ENCODE measurements around the gene CNOT4. TPM values are rescaled to one million over a fixed set of nuclear protein-coding genes. Genes with fewer than 3 reads are reported as not detected.

CNOT4 gene
- total RNA-seq, 1 experiment from 2014 or later: 9.7 TPM

- H3K9me3 ChIP-seq (ENCODE audit: low read length): no peaks in the 10 kb centered on the region
- no peak overlapping the region for H3K4me2 ChIP-seq (ENCODE audit: low read length)
- H3K4me1 ChIP-seq (ENCODE audit: insufficient read depth, low read length): no peaks in the 10 kb centered on the region
- no peak overlapping the region for H3K9ac ChIP-seq (ENCODE audit: low read length)
- H4K20me1 ChIP-seq (ENCODE audit: low read length): no peaks in the 10 kb centered on the region
- H3K79me2 ChIP-seq (ENCODE audit: low read length): no peaks in the 10 kb centered on the region
- TF ChIP-seq EZH2 (IDR thresholded peaks at IDR 0.05; ENCODE audit: low read length, unreplicated experiment) (no peak), CTCF (conservative IDR thresholded peaks at IDR 0.05; ENCODE audit: low read depth, low read length) (peak; percentile 74), EZH2phosphoT487 (IDR thresholded peaks at IDR 0.05; ENCODE audit: borderline replicate concordance, low read length) (no peak)
- CTCF ChIA-PET: interaction anchor here (0.5 to 0.9 kb wide), 5 partner anchors 69 to 1796 kb away, joined by 3 to 5 read pairs (median 3); no protein-coding TSS in a partner anchor
- H3K27me3 ChIP-seq (ENCODE audit: low read length): no peaks in the 10 kb centered on the region
- ATAC-seq (peak; percentile 71), DNase-seq (peak; percentile 70)
- no peaks in the 10 kb centered on the region for H3F3A ChIP-seq (ENCODE audit: low read length, unreplicated experiment)
- intact Hi-C loops (cut with micrococcal nuclease): loop anchor here (2.0 to 5.0 kb wide), 2 partner anchors 96 to 142 kb away; partner anchors contain the start of genes CNOT4 and NUP205
- H2AFZ ChIP-seq (ENCODE audit: low read length): no peak overlapping the region
- no peak overlapping the region for H3K27ac ChIP-seq (ENCODE audit: low read length)
- no peaks in the 10 kb centered on the region for H3K36me3 ChIP-seq (ENCODE audit: low read depth, low read length)
- no peak overlapping the region for H3K4me3 ChIP-seq (ENCODE audit: low read length)
- POLR2A ChIA-PET (ENCODE audit: unreplicated experiment): no interaction called here
- BruUV-seq (replicated peaks): no TSS peak
- H3K9me2 ChIP-seq (replicated peaks; ENCODE audit: low read length): no peaks in the 10 kb centered on the region
Measured at GRCh38 chr7:135414850-135415439, 95.0 kb downstream of the CNOT4 start.

DNA sequence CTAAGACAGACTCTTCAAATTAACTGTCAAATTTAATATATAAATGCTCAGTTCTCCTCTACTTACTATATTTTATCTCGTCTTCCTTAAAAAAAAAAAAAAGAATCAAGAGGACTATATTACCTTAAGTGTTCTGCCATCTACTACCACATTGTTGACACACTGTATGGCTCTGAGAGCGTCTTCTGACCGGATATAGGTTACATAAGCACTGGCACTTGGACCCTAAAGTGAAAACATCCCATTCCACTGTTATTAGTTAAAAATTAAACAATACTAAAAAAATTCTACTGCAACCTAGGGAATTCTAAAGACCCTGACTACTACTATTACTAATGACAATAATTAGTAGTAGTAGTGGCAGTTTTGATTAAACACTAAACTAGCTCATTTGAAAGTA lies 95.7 kb downstream of the CNOT4 start:
- no peaks in the 10 kb centered on the region for H3K27me3 ChIP-seq (ENCODE audit: low read length)
- CTCF ChIA-PET: interaction anchor here (0.5 to 0.7 kb wide), 3 partner anchors 70 to 1795 kb away, joined by 3 read pairs; no protein-coding TSS in a partner anchor
- H3K36me3 ChIP-seq (ENCODE audit: low read depth, low read length): no peaks in the 10 kb centered on the region
- H4K20me1 ChIP-seq (ENCODE audit: low read length): no peaks in the 10 kb centered on the region
- no peaks in the 10 kb centered on the region for H3K9me2 ChIP-seq (replicated peaks; ENCODE audit: low read length)
- H3F3A ChIP-seq (ENCODE audit: low read length, unreplicated experiment): no peaks in the 10 kb centered on the region
- no peaks in the 10 kb centered on the region for H3K4me1 ChIP-seq (ENCODE audit: insufficient read depth, low read length)
- intact Hi-C loops (cut with micrococcal nuclease): loop anchor here (2.0 to 5.0 kb wide), 2 partner anchors 97 to 143 kb away; partner anchors contain the start of genes CNOT4 and NUP205
- H3K9ac ChIP-seq (ENCODE audit: low read length): no peak overlapping the region
- no peak overlapping the region for H3K4me2 ChIP-seq (ENCODE audit: low read length)
- no peak overlapping the region for H3K27ac ChIP-seq (ENCODE audit: low read length)
- H2AFZ ChIP-seq (ENCODE audit: low read length): no peak overlapping the region
- no TSS peak for BruUV-seq (replicated peaks)
- H3K9me3 ChIP-seq (ENCODE audit: low read length): no peaks in the 10 kb centered on the region
- H3K4me3 ChIP-seq (ENCODE audit: low read length): no peak overlapping the region
- H3K79me2 ChIP-seq (ENCODE audit: low read length): no peaks in the 10 kb centered on the region
- DNase-seq (no peak), ATAC-seq (no peak)
- POLR2A ChIA-PET (ENCODE audit: unreplicated experiment): interaction anchor here (0.7 kb wide), 1 partner anchor 33 kb away, joined by 3 read pairs; no protein-coding TSS in a partner anchor
- TF ChIP-seq EZH2phosphoT487 (IDR thresholded peaks at IDR 0.05; ENCODE audit: borderline replicate concordance, low read length) (no peak), EZH2 (IDR thresholded peaks at IDR 0.05; ENCODE audit: low read length, unreplicated experiment) (no peak), CTCF (conservative IDR thresholded peaks at IDR 0.05; ENCODE audit: low read depth, low read length) (no peak)

GRCh38 chr7:135411098-135411497 lies 98.8 kb downstream of the CNOT4 start:
- Histone ChIP-seq H3K36me3 (ENCODE audit: low read depth, low read length) (no peaks in the 10 kb centered on the region), H3K4me2 (ENCODE audit: low read length) (no peak overlapping the region), H3K4me1 (ENCODE audit: insufficient read depth, low read length) (no peaks in the 10 kb centered on the region), H3K9ac (ENCODE audit: low read length) (no peak overlapping the region), H3K79me2 (ENCODE audit: low read length) (no peaks in the 10 kb centered on the region), H3K4me3 (ENCODE audit: low read length) (no peak overlapping the region), H3F3A (ENCODE audit: low read length, unreplicated experiment) (no peaks in the 10 kb centered on the region), H3K9me2 (replicated peaks; ENCODE audit: low read length) (no peaks in the 10 kb centered on the region), H4K20me1 (ENCODE audit: low read length) (no peaks in the 10 kb centered on the region), H3K27ac (ENCODE audit: low read length) (no peak overlapping the region), H2AFZ (ENCODE audit: low read length) (no peak overlapping the region), H3K9me3 (ENCODE audit: low read length) (no peaks in the 10 kb centered on the region), H3K27me3 (ENCODE audit: low read length) (no peaks in the 10 kb centered on the region)
- DNase-seq (no peak), ATAC-seq (no peak)
- ChIA-PET CTCF (no interaction called here), POLR2A (ENCODE audit: unreplicated experiment) (no interaction called here)
- no TSS peak for BruUV-seq (replicated peaks)
- intact Hi-C loops (cut with micrococcal nuclease): loop anchor here (5.0 kb wide), 1 partner anchor 146 kb away; the partner anchor contains the start of gene NUP205
- TF ChIP-seq EZH2phosphoT487 (IDR thresholded peaks at IDR 0.05; ENCODE audit: borderline replicate concordance, low read length) (no peak), EZH2 (IDR thresholded peaks at IDR 0.05; ENCODE audit: low read length, unreplicated experiment) (no peak), CTCF (conservative IDR thresholded peaks at IDR 0.05; ENCODE audit: low read depth, low read length) (no peak)
